DND-41 (cell line): ENCODE results near the gene WRAP73.

ENCODE experiments used
- ATAC-seq: fragments of 200-7000 bp; cut with Tn5 transposase; 3 replicates; pipeline ENCODE4 v1.9.1; 2021; ENCODE audit warnings: low read depth; ENCODE audit not compliant: insufficient read depth
- DNase-seq: peaks from one replicate; pipeline ENCODE4 v3.0.0-alpha.2; 2020
- H2AFZ ChIP-seq: 2 replicates; pipeline ENCODE4 v1.6.0; 2012; ENCODE audit warnings: low read depth, low read length
- H3K27ac ChIP-seq: 2 replicates; pipeline ENCODE4 v1.5.1; 2012; ENCODE audit warnings: low read length, inconsistent platforms
- H3K27me3 ChIP-seq: fragments of 200-600 bp; sonication (generic); 2 replicates; pipeline ENCODE4 v1.6.0; 2012; ENCODE audit warnings: low read length, mild to moderate bottlenecking, inconsistent platforms; ENCODE audit not compliant: insufficient read depth, poor library complexity
- H3K36me3 ChIP-seq: 2 replicates; pipeline ENCODE4 v1.5.1; 2012; ENCODE audit warnings: low read length, inconsistent platforms; ENCODE audit not compliant: insufficient read depth
- H3K4me1 ChIP-seq: 2 replicates; pipeline ENCODE4 v1.5.1; 2012; ENCODE audit warnings: mild to moderate bottlenecking, low read length; ENCODE audit not compliant: insufficient read depth
- H3K4me2 ChIP-seq: 2 replicates; pipeline ENCODE4 v1.6.0; 2012; ENCODE audit warnings: mild to moderate bottlenecking, moderate library complexity, low read length, inconsistent platforms; ENCODE audit not compliant: insufficient read depth
- H3K4me3 ChIP-seq, 2 experiments: fragments of 200-600 bp in 1 of 2; shearing (Covaris generic) in 1 of 2; 2 replicates each; pipeline ENCODE4 v1.5.1; 2012 to 2016; ENCODE audit warnings: inconsistent platforms in 2 of 2, low read length in 2 of 2, mild to moderate bottlenecking in 2 of 2, low read depth in 1 of 2, moderate library complexity in 1 of 2
- H3K79me2 ChIP-seq: 2 replicates; pipeline ENCODE4 v1.6.0; 2012; ENCODE audit warnings: low read length, inconsistent platforms; ENCODE audit not compliant: insufficient read depth
- H3K9ac ChIP-seq: 2 replicates; pipeline ENCODE4 v1.6.0; 2012; ENCODE audit warnings: low read depth, mild to moderate bottlenecking, inconsistent platforms, low read length, moderate library complexity
- H3K9me3 ChIP-seq: 2 replicates; pipeline ENCODE4 v1.5.1; 2012; ENCODE audit warnings: low read length, moderate library complexity, mild to moderate bottlenecking, inconsistent platforms; ENCODE audit not compliant: insufficient read depth, severe bottlenecking
- H4K20me1 ChIP-seq: 2 replicates; pipeline ENCODE4 v1.6.0; 2012; ENCODE audit warnings: low read length; ENCODE audit not compliant: insufficient read depth
- EZH2 ChIP-seq: IDR thresholded peaks from 3 replicates; pipeline ENCODE4 v1.6.1; 2012; ENCODE audit warnings: borderline replicate concordance, low read depth, mild to moderate bottlenecking, moderate library complexity, low read length, inconsistent platforms; ENCODE audit not compliant: severe bottlenecking
- TF ChIP-seq, protein P1 (sequence below): IDR thresholded peaks from 2 replicates; pipeline ENCODE4 v1.5.1; 2012; ENCODE audit warnings: borderline replicate concordance, low read length, moderate library complexity, mild to moderate bottlenecking; ENCODE audit not compliant: poor library complexity, severe bottlenecking; ENCODE audit errors: extremely low read depth

The WRAP73 gene

DNA sequence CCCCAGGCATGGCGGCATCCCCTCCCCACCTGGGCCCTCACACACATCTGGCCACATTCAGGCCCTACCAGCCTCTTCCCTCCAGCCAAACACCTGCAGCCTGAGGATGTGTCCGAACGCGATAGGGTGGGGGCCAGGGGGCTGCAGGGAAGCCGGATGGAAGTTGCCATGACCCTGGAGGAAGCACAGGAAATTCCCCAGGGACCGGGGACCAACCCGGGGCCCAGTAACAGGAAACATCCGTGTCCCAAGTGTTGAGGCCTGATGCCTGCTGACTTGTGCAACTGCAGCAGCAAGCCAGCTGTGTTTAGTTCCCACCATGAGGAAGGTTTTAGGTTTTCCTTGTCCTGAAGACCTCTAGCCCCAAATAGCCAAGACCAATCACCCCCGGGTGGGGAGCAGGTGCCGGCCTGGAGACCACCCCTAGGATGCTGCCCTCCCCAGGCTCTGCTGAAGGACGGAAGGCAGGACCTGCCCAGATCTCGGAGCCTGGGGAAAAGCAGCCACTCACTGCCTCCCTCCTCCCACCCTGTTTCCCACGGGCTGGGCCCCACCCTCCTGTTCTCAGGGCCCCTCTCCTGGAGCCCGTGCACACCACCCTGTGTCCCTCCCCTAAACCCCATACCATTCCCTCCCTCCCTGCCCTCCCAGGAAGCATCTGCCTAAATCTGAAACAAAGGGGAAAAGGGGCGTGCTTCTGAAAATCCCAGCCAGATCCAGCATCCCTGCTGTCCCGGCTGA is 68.4 kb downstream of the WRAP73 start:
- Histone ChIP-seq H3K9me3 (peaks cover 6% of the 10 kb centered on the region), H3K27me3 (no peaks in the 10 kb centered on the region), H3K4me1 (no peaks in the 10 kb centered on the region), H3K27ac (no peak overlapping the region), H3K4me2 (no peak overlapping the region), H3K79me2 (no peaks in the 10 kb centered on the region), H3K36me3 (no peaks in the 10 kb centered on the region), H2AFZ (no peak overlapping the region), H3K9ac (no peak overlapping the region), H3K4me3 (no peak overlapping the region), H4K20me1 (no peaks in the 10 kb centered on the region; the same call in 1 of the 2 replicates)
- ATAC-seq (no peak), DNase-seq (no peak)
- no peak for TF ChIP-seq EZH2
- TF ChIP-seq, protein P1, sequence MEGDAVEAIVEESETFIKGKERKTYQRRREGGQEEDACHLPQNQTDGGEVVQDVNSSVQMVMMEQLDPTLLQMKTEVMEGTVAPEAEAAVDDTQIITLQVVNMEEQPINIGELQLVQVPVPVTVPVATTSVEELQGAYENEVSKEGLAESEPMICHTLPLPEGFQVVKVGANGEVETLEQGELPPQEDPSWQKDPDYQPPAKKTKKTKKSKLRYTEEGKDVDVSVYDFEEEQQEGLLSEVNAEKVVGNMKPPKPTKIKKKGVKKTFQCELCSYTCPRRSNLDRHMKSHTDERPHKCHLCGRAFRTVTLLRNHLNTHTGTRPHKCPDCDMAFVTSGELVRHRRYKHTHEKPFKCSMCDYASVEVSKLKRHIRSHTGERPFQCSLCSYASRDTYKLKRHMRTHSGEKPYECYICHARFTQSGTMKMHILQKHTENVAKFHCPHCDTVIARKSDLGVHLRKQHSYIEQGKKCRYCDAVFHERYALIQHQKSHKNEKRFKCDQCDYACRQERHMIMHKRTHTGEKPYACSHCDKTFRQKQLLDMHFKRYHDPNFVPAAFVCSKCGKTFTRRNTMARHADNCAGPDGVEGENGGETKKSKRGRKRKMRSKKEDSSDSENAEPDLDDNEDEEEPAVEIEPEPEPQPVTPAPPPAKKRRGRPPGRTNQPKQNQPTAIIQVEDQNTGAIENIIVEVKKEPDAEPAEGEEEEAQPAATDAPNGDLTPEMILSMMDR = no peak
